Measurements from ENCODE around the gene ELAVL2. TPM values are rescaled to one million over a fixed set of nuclear protein-coding genes. Genes with fewer than 3 reads are reported as not detected.

Gene ELAVL2
- total RNA-seq, 1 experiment from 2014 or later, result 16.8 TPM

DNA sequence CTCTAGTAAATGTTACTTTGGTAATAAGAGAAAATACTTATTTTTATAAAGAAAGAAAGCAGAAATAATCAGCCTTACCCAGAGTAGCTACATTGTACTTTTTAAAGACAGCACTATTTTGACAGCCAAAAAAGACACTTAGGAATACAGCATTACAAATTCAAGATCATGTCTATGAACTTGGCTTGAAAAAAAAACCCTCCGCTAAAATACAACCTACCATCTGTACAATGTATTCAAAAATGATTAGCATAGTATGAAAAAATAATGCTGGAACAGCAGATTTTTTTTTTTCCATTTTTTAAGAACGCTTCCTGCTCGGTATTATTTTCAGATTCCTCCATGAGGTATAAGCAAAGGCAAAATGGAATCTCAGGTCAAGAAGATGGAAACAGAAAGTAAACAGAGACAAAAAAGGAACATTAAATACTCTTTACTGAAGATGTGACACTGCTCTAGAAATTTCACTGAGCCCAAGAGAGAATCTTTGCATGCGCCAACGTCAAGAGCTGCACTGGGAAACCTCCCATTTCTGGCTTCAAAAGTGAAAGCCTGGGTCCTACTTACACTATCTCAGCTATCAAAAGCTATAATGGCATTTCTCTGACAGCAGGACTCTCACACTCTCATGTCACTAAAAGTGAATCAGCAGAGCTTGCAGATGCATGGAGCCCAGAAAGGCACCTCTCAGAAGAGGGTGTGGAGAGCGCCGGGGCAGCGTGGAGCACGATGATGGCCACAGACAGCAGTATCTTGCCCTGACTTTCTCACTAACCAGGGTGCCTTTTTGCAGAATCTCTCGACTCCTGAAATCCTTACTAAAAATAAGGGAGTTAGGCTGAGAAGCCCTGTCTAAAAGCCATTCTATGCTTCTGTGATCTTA is 167.4 kb downstream of the ELAVL2 start:
- H3T11ph ChIP-seq (ENCODE audit: low read length), result no peak overlapping the region
- H2BK120ac ChIP-seq (ENCODE audit: low read depth, low read length, poor library complexity, severe bottlenecking), result no peak overlapping the region
- H3K4ac ChIP-seq (ENCODE audit: low read depth, low read length), result no peak overlapping the region
- H3K4me2 ChIP-seq (ENCODE audit: insufficient read depth, insufficient read length, low read length), result no peak overlapping the region
- no peak overlapping the region for H2BK15ac ChIP-seq (ENCODE audit: low read depth, low read length)
- H3K9ac ChIP-seq (ENCODE audit: extremely low read depth, insufficient read length, low read length), result no peak overlapping the region
- WGBS (ENCODE audit: extremely low coverage, insufficient read length, low lambda C conversion rate), result no CpG with 5 or more reads among the region's 10 CpGs
- peak overlapping the region; percentile 10; the same call in 1 of the 2 replicates for H3K14ac ChIP-seq (ENCODE audit: insufficient read depth, low read length)
- H3K27ac ChIP-seq (ENCODE audit: insufficient read length, low read depth, low read length), result no peak overlapping the region
- no peak overlapping the region for H2AK5ac ChIP-seq (ENCODE audit: insufficient read length, low read length)
- no peak overlapping the region for H3K23ac ChIP-seq (ENCODE audit: insufficient read length, low read depth, low read length)
- H3K36me3 Mint-ChIP-seq (ENCODE audit: insufficient read depth in 1 of 3, low read depth in 3 of 3), result peaks cover 28 to 50% (median 34%) of the 10 kb centered on the region in 3 experiments; a peak in 6 of 7 replicates
- no peaks in the 10 kb centered on the region for H4K20me1 ChIP-seq (ENCODE audit: control insufficient read depth, insufficient read depth, insufficient read length)
- no peak overlapping the region for H4K5ac ChIP-seq (ENCODE audit: insufficient read length, low read depth, low read length)
- no peaks in the 10 kb centered on the region for H3K9me3 ChIP-seq (ENCODE audit: control insufficient read depth, low read depth, low read length)
- H3K23me2 ChIP-seq (ENCODE audit: insufficient read length, low read depth, low read length, poor library complexity, severe bottlenecking), result no peaks in the 10 kb centered on the region
- H3K9me3 Mint-ChIP-seq, result no peaks in the 10 kb centered on the region
- no peak overlapping the region for H3K4me3 Mint-ChIP-seq
- DNase-seq, result no peak
- H3K79me2 ChIP-seq (ENCODE audit: insufficient read depth, low read length), result no peaks in the 10 kb centered on the region
- no peak overlapping the region for H2BK12ac ChIP-seq (ENCODE audit: insufficient read length, low read depth, low read length)
- H4K91ac ChIP-seq (ENCODE audit: insufficient read length, low read depth, low read length), result no peak overlapping the region
- no peak overlapping the region for H3K56ac ChIP-seq (ENCODE audit: insufficient read length, low read depth, low read length)
- no peak overlapping the region for H3K18ac ChIP-seq (ENCODE audit: insufficient read length, low read depth, low read length)
- H3K4me1 ChIP-seq (ENCODE audit: insufficient read depth, low read length), result 0 out of 2 replicates have a peak, but pooled peaks cover 3% of the 10 kb centered on the region
- TF ChIP-seq, protein P1, sequence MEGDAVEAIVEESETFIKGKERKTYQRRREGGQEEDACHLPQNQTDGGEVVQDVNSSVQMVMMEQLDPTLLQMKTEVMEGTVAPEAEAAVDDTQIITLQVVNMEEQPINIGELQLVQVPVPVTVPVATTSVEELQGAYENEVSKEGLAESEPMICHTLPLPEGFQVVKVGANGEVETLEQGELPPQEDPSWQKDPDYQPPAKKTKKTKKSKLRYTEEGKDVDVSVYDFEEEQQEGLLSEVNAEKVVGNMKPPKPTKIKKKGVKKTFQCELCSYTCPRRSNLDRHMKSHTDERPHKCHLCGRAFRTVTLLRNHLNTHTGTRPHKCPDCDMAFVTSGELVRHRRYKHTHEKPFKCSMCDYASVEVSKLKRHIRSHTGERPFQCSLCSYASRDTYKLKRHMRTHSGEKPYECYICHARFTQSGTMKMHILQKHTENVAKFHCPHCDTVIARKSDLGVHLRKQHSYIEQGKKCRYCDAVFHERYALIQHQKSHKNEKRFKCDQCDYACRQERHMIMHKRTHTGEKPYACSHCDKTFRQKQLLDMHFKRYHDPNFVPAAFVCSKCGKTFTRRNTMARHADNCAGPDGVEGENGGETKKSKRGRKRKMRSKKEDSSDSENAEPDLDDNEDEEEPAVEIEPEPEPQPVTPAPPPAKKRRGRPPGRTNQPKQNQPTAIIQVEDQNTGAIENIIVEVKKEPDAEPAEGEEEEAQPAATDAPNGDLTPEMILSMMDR (conservative IDR thresholded peaks at IDR 0.05), result no peak
- no peak overlapping the region for H2BK5ac ChIP-seq (ENCODE audit: insufficient read length, low read length)
- no peaks in the 10 kb centered on the region for H3K27me3 ChIP-seq (ENCODE audit: insufficient read depth, low read length)
- peak overlapping the region; percentile 3 for H2BK20ac ChIP-seq (ENCODE audit: low read depth, low read length, poor library complexity, severe bottlenecking)
- H2AFZ ChIP-seq (ENCODE audit: low read length), result no peak overlapping the region
- H3K4me1 Mint-ChIP-seq, result peaks cover 13 to 14% of the 10 kb centered on the region in 2 experiments
- no peak overlapping the region for H4K8ac ChIP-seq (replicated peaks; ENCODE audit: insufficient read length, low read depth, low read length)
- no peaks in the 10 kb centered on the region for H3K79me1 ChIP-seq (ENCODE audit: insufficient read depth, low read depth, low read length, poor library complexity, severe bottlenecking)
- H3K27ac Mint-ChIP-seq, result no peak overlapping the region; a peak in 2 of 7 replicates
- H3K27me3 Mint-ChIP-seq (ENCODE audit: low read depth), result no peaks in the 10 kb centered on the region
